HG03439 (cell line): ENCODE results near the gene COL4A2.
"Not testable (repeated sequence)": the region's sequence is repeated elsewhere in the genome, so short reads cannot be mapped to it uniquely, and the experiment has no call there.

ENCODE experiments used
- ATAC-seq: cut with Tn5 transposase; IDR thresholded peaks from one replicate; pipeline ENCODE4 v1.9.1; 2021; ENCODE audit warnings: mild to moderate bottlenecking, moderate library complexity; ENCODE audit not compliant: unreplicated experiment

COL4A2 gene

DNA sequence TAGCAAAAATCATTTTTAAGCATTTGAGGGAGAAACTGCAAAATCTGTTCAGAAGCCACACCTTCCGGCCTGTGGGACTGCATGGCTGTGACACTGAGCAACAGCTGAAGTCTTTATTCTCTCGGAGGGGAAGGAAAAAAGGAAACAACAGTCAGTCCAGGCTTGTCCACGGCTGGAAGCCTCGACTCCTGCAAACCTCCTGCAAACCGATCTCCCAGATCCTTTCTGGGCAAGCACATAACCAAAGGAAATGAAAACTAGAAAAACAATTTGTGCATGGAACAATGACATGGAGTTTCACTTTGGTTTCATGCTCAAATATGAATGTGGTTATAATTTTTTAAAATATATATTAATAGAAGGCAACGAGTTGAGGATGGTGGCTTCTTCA is 1.1 kb upstream of the COL4A2 start:
- ATAC-seq, result no peak

DNA sequence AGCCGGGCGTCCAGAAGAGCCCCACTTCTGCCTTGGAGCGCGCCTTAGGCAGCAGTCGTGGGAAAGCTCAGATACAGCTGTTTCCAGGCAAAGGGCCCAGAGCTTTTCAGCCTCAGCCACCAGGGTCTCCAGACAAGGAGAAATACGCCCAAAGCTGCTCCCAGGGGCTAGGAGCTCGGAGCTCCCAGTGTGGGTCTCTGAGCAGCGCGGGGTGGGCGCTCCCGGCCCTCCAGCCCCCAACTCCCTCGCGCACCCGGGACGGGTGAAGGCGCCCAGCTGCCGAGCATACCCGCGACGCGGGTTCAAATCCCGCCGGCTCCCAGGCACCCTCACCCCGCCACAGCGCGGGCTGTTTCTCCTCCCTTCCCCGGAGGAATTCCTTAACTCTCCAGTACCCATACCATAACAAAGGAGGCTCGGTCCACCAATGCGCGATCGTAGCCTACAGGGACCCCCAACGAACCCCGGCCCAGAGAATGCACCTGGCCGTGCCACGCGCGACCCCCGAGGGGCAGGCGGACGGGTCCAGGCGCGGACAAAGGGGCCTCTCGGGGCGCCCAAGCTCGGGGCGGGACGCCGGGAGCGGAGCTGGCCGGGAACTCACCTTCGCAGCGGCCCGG is 634 bp upstream of the COL4A2 start:
- ATAC-seq, result no peak

DNA sequence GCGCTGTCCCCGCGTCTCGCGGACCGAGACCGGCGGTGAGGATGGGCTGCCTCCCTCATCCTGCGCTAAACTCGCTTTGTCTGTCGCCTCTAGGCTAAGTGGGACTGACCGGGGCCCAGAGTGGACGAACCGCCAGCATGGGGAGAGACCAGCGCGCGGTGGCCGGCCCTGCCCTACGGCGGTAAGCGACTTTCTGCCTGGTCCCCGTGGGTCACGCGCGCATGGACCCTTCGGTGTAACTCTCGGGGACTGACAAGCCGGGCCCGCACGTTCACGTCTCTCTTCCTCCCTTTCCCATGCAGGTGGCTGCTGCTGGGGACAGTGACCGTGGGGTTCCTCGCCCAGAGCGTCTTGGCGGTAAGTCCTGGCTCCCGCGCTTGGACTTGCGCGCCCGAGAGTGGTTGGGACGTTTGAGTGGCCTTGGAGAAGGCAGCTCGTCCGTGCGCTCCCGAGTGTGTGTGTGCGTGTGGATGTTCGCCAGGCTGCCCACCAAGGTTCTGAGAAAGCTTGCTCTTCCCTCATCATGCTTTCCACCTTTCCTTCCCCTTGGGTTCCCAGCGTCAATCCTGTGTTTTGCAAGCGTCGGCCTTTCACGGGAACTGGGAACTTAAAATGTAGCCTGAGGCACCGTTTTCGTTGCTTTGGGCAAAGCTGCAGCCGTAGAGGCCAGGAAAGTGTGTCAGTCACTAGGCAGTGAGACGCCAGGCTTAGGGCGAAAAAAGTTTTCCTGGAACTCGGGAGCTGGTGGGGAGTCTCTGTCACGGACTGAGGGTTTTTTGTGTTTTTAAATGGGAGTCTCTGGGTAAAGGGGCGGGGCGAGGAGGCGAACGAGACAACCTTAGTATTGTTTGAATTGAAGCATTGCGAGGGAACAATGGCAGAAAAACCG is 927 bp downstream of the COL4A2 start:
- ATAC-seq, result no peak

DNA sequence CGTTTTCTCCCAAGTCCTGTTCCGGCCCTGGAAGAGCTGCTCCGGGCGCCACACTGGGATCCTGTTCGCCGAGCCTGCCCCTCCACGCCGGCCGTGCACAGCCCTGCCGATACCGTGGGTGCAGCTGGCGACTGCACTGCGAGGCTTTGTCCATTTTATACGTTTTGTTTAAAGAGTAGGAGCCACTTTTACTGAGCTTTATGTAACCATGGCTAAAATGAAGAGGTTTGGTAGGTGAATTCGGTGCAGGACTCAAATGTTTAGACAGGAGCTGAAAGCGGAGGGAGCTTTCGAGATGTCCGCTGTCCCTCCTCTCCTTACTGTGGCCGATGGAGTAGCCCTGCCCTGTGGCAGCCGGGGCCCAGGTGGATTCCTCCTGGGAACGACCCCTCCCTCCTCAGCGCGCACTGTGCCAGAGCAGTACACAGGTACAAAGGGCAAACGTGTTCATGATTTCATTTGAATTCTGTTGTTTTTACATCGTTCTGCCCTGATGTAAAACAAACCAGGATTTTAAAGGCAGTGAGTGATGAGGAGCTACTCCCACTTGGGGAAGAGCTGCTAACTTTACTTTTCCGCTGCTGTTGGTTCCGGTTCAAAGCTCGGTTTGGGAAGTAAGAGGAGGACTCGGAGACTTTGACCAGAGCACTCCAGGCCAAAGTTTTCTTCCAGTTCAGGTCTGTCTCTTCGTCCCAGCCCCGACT is 1.7 kb downstream of the COL4A2 start:
- ATAC-seq, result no peak

DNA sequence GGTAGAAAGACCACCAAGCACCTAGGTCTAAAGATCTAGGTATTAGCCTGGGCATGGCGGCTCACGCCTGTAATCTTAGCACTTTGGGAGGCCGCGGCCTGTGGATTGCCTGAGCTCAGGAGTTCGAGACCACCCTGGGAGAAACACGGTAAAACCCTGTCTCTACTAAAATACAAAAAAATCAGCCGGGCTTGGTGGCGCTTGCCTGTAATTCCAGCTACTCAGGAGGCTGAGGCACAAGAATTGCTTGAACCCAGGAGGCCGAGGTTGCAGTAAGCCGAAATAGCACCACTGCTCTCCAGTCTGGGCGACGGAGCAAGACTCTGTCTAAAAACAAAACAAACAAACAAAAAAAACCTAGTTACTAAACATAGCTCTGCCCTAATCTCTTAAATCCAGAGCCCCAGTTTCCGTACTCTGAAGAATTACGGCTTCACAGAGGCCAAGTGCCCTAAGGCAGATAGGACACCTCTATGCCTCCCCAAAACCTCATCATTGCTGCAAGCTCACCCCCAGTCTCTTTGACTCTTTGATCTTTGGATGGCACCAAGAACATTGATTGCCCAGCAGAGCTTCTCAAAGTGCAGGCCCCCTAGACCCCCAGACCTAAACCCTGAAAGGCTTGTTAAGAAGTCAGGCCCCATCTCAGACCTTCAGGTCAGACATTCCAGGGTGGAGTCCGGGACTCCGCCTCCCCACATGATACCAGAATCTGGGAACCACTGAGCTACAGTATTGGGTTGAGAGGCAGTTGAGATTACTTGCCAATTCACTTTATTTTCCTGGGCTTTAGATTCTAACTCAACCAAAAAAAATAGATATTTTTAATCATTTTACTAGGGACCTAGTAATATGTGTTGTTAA is 2.8 kb downstream of the COL4A2 start:
- ATAC-seq, result no peak

DNA sequence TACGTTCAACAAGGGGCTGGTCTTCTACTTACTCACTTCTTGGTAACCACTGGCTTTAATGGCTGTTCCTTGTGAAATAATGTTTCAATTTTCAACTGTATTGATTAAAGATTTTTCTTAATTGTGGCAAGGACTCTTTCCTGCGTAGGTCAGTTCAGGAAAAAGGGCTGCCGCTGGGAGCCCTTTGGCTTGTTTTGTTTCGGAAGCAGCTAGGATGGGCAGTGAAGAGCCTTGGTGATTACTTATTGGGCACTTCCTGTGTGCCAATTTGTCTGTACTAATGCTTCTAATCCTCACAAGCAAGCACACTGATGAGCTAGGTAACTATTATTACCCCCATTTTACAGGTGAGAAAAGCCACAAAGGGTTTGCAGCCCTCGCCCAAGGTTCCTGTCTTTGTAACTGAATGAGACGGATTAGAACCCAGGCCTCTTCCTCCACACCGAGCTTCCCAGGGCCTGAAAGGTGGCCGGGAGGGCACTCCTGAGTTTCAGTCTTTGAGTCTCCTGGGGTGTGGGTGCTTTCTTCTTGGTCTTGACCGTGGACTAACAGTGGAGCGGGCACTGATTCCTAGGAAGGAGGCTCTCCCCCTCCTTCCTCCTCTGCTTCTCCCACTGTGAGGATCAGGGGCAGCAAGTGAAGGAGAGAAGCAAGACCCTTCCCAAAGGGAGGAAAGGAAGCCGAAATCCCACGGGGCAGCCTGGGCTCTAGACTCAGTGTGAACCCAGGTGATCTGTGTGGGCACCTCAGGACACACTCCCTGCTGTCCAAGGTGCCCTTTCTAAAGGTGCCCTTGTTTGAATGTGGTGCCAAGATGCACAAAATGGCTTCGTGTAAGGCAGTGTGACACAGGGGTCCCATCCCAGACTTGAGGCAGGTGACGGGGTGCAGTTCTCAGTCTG is 3.7 kb downstream of the COL4A2 start:
- ATAC-seq, result no peak

DNA sequence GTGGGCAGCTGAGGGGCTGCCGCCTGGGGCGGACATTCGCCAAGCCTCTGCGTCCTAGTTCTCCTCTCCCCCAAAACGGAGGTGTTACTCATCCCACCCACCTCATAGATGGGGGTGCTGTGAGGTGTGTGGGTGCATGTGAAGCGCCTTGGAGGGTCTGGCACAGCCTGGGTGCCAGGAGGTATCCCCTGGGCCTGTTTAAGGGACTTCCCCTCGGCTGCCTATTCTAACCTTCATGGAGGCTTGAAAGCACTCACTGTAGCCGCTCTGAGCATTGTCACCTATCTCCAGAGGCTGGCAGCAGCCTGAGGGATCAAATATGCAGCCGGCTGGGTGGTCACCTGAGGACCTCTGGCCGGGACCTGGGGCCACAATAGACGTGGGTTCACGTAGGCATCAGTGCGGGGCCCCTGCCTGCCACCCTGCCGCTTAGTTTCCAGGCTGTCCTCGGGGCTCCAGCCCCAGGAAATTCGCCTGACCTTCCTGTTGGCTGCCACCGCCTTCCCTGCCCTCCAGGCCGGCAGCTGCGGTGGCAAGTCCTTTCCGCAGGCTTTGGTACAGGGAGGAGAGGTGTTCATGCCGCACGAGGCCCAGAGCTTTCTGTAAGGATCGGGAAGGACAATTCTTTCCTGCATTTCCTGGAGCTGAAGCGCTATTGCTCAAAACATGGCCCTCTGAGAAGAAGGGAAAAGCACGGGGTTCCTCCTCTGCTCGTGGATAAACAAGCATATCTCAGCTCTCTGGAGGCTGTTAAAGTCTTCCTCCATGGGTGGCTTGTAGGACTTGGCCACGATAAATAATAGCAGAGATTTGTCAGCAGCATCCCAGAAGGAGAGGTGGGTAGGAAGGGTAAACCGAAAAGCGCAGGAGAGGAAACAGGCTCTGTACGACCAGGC is 4.6 kb downstream of the COL4A2 start:
- ATAC-seq, result no peak

DNA sequence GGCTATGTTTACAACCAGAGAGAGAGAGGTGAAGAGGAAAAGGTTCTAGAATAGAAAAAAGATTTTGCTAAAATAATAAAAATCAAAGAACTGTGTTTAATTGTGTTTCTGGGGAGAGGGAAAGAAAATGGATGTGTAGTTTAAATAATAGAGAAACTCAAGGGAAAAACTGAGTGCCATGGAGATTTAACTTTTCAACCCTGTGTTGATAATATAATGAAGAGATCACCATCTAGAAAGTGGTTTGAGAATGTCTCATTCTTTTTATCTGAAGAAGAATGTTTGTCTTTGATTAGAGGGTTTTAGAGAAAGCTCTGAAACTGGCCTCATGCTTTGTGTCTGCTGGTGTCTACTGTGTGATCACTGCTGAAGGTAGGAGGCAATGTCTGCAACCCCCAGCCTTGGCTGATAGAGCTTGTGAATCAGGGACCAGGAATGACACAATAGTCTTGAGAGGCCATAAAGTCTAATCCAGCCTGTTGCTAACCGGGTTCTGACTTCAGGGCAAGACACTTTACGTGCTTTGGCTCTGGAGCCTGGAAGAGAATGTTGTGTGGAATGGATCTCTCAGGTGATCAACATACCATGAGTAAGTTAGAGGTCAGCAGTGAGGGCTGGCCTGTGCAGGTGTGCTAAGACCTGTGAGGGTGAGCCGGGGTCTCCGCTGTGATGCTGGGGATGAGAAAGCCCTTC is 5.4 kb downstream of the COL4A2 start:
- ATAC-seq, result no peak

DNA sequence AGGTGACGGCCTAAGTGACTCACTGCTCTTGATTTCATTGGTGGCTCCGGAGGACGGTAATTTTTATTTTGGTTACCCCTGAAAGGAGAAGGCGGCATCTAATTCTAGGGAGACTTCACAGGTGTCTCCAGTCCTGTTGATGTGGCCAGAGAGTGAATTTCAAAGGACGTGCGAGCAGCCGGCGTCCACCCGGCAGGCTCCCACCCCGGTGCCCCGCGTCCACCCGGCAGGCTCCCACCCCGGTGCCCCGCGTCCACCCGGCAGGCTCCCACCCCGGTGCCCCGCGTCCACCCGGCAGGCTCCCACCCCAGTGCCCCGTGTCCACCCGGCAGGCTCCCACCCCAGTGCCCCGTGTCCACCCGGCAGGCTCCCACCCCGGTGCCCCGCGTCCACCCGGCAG is 6.2 kb downstream of the COL4A2 start:
- ATAC-seq, result not testable (repeated sequence)

DNA sequence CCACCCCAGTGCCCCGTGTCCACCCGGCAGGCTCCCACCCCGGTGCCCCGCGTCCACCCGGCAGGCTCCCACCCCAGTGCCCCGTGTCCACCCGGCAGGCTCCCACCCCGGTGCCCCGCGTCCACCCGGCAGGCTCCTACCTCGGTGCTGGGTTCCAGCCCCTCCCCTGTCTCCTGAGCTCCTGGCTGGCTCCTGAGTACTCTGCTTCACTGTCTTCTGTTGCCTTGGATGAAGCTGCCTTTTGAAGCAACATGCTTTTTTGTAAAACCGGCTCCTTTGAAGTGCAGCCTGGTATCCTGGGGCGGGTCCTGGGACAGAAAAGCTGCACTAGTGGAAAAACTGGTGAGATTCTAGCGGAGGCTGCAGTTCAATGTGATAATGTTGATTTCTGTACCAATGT is 6.6 kb downstream of the COL4A2 start:
- not testable (repeated sequence) for ATAC-seq

DNA sequence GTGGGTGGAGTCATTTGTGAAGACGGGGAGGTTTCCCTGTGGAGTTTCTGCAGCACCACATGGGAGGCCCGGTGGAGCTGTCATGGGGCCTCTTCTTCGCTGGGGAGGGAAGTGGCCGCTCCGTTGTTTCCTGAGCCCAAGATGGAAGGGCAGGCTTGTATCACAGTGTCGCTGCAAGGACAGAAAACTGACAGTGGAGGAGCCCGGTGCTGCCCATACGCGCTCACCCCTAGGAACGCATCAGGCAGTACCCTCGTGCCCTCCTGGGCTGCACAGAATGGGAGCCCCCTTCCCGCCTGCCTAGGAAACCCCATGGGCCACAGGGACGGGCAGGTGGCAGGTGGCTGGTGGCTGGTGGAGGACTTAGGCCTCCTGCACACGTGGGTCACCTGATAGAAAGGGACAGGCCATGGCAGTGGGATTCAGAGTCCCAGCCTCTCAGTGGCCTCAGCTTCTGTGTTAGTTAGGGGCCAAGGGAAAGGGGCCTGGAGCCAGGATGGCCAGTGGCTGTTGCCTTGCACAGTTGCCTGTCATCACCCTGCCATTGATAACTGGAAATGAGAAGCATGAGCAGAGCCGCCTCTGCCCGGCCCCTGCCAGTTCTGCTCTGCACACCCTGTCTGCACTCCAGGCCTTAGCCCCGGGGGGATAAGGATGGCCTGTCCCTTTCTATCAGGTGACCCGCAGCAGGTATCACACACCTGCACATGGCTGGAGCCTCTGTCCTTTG is 7.6 kb downstream of the COL4A2 start:
- ATAC-seq, result no peak

DNA sequence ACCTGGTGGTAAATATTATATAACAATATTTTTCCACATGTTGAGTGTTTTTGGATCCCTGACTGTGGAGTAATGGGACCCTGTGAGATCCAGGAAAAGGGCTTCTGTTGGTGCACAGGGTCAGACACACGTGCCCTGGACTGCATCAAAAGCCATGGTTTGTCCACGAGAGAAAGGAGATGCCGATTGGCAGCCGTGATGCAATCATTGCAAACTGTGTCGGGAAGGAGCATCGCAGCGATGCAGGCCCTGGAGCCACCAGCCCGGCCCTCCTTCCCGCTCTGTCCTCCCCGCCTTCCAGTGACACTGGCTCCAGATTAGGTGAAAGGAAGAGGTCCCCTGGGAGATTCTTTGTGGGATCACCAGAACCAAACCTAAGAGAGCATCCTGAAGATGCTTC is 9.1 kb downstream of the COL4A2 start:
- no peak for ATAC-seq

DNA sequence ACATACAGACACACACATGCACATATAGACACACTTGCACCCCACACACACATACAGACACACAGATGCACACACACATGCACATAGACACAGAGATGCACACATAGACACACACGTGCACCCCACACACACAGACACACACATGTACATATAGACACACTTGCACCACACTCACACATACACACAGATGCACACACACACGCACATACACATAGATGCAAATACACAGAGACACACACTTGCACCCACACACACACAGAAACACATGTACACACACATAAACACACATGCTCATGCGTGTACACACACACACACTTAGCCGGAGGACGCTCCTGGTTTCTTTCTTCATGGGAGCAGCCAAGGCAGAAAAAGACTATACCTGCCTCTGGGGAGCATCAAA is 10.0 kb downstream of the COL4A2 start:
- ATAC-seq, result no peak

DNA sequence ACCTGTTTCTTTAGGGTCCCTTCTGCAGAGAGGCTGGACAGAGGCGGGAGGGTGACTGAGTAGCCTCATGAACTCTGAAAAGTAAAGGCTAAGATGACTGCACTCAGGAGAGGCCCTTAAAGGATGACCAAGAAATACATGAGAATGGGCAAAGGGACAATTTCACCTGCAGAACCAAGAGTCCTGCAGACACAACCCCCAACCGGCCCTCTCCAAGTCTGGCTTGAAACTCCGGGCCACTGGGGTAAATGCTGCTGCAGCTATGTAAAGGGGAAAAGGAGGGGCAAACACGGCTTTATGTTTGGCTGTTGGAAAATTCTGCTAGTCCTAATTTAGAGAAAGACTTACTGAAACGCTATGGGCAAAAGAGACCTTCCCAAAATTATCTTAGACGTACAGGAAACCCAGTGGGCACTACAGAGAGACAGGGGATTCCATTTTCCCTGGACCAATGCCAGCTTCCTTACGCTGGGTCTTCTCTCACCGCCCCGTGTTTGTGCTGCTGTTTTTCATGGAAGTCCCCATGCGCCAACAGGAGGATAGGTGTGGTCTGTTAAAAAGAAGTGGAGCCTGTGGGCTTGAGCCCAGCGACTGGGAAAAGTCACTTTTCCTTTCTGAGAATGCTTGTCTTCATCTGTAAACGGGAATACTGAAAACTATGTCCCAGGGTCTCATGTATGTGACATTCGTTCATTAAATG is 10.6 kb downstream of the COL4A2 start:
- no peak for ATAC-seq

DNA sequence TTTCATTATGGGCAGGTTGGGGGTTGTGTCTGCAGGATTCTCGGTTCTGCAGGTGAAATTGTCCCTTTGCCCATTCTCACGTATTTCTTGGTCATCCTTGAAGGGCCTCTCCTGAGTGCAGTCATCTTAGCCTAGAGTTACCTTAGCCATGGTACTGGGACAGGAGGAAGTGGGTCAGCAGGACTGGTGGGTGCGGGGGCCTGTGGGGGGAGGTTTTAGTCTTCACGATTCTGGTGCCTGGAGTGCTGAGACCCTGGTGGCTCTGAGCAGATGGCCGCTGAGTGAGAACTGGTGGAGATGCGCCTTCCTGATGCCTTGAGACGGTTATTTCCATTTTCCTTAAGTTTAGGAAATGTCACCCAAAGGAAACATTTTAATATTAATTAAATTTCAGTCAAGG is 11.8 kb downstream of the COL4A2 start:
- no peak for ATAC-seq

DNA sequence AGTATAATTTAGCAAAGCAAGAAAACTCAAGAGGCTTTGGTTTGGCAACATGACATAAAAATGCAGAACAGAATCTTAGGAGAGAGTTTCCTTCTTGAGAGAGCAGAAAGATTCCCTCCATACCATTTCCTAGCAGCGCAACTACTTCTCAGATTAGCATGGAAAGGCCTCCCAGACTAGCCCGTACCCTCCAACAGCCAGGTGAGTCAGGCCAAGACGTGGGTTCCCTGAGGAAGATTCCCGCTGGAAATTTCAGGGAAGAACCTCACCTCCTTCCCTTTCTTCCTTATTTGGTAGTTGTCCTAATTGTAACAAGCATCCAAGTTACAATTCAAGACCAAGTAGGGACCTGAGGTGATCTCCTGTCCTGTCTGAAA is 12.3 kb downstream of the COL4A2 start:
- no peak for ATAC-seq
